GM12891 (cell line): ENCODE data around the gene APBA2.

Source experiments
- PAX5 ChIP-seq: IDR thresholded peaks from 2 replicates; pipeline ENCODE4 v1.6.1; 2011; ENCODE audit warnings: low read length, moderate library complexity, mild to moderate bottlenecking; ENCODE audit not compliant: insufficient read depth, severe bottlenecking
- POLR2A ChIP-seq: IDR thresholded peaks from 2 replicates; pipeline ENCODE4 v1.6.1; 2011; ENCODE audit warnings: low read depth, low read length, control low read depth
- POLR2AphosphoS5 ChIP-seq: IDR thresholded peaks from 2 replicates; pipeline ENCODE4 v1.6.1; 2011; ENCODE audit warnings: low read depth, low read length, control low read depth
- POU2F2 ChIP-seq: IDR thresholded peaks from 2 replicates; pipeline ENCODE4 v1.6.1; 2011; ENCODE audit warnings: low read depth, mild to moderate bottlenecking, control low read depth, low read length, moderate library complexity
- SPI1 ChIP-seq: IDR thresholded peaks from 2 replicates; pipeline ENCODE4 v1.6.1; 2011; ENCODE audit warnings: low read depth, low read length, control low read depth
- TAF1 ChIP-seq: IDR thresholded peaks from 2 replicates; pipeline ENCODE4 v1.6.1; 2011; ENCODE audit warnings: low read depth, low read length, control low read depth

- TF ChIP-seq POLR2AphosphoS5 = no peak
- no peak for TF ChIP-seq POLR2A
- TF ChIP-seq POU2F2 = no peak
- TF ChIP-seq PAX5 = no peak
- no peak for TF ChIP-seq TAF1
- no peak for TF ChIP-seq SPI1
Measured at GRCh38 chr15:29018120-29018805, 132.5 kb downstream of the APBA2 start.
